CD8-positive, alpha-beta memory T cell (primary cell): Measurements from ENCODE around the gene RSBN1. TPM values are rescaled to one million over a fixed set of nuclear protein-coding genes. Genes with fewer than 3 reads are reported as not detected.
A peak's percentile ranks its signal among the peaks of the same experiment; 100 is the strongest.
"Not testable (repeated sequence)": the region's sequence is repeated elsewhere in the genome, so short reads cannot be mapped to it uniquely, and the experiment has no call there.

Experiments used
- CTCF ChIA-PET: fragments of 350-600 bp; sonication (Branson Sonifier 250); formaldehyde crosslinking; loops from one replicate; lab custom pipeline; 2021; ENCODE audit warnings: antibody characterized with exemption; lab: Charles Lee
- POLR2A ChIA-PET: fragments of 350-600 bp; sonication (Branson Sonifier 250); formaldehyde crosslinking; loops from one replicate; lab custom pipeline; 2021; ENCODE audit warnings: antibody characterized with exemption; lab: Charles Lee
- DNase-seq, 5 donors: peaks; one replicate each; pipeline versions ENCODE4 v3.0.0 to v3.0.0-alpha.2; 2020 to 2022; ENCODE audit warnings: mixed read lengths in 1 of 5
- H3K27ac ChIP-seq: one replicate; pipeline ENCODE4 v1.7.0; 2013; ENCODE audit warnings: low read depth, mild to moderate bottlenecking, low read length, moderate library complexity
- H3K27me3 ChIP-seq: 2 replicates; pipeline ENCODE4 v1.7.0; 2013; ENCODE audit warnings: low read length, mild to moderate bottlenecking; ENCODE audit not compliant: insufficient read depth, poor library complexity, severe bottlenecking
- H3K36me3 ChIP-seq: 2 replicates; pipeline ENCODE4 v1.7.0; 2013; ENCODE audit warnings: mild to moderate bottlenecking, low read length, moderate library complexity; ENCODE audit not compliant: insufficient read depth
- H3K4me1 ChIP-seq: 2 replicates; pipeline ENCODE4 v1.7.0; 2013; ENCODE audit warnings: mild to moderate bottlenecking, low read length, moderate library complexity; ENCODE audit not compliant: insufficient read depth
- H3K4me3 ChIP-seq: 2 replicates; pipeline ENCODE4 v1.7.0; 2013; ENCODE audit warnings: mild to moderate bottlenecking, low read length
- H3K9me3 ChIP-seq: 2 replicates; pipeline ENCODE4 v1.7.0; 2013; ENCODE audit warnings: mild to moderate bottlenecking, low read length
- H3K27ac Mint-ChIP-seq, 8 donors: one replicate each; pipeline ENCODE4 v1.8.0; 2020 to 2021; ENCODE audit warnings: mixed read lengths in 8 of 8, mild to moderate bottlenecking in 6 of 8, inconsistent platforms in 3 of 8, moderate library complexity in 3 of 8
- H3K27me3 Mint-ChIP-seq, 2 donors: one replicate each; pipeline ENCODE4 v1.8.0; 2020 to 2021; ENCODE audit warnings: mixed read lengths in 2 of 2, mild to moderate bottlenecking in 1 of 2, moderate library complexity in 1 of 2
- H3K36me3 Mint-ChIP-seq, 3 donors: one replicate each; pipeline ENCODE4 v1.8.0; 2020 to 2021; ENCODE audit warnings: mixed read lengths in 3 of 3, inconsistent platforms in 1 of 3, mild to moderate bottlenecking in 1 of 3
- H3K4me1 Mint-ChIP-seq, 3 donors: one replicate each; pipeline ENCODE4 v1.8.0; 2020 to 2021; ENCODE audit warnings: mixed read lengths in 3 of 3, inconsistent platforms in 1 of 3, mild to moderate bottlenecking in 1 of 3
- H3K4me3 Mint-ChIP-seq, 7 donors: one replicate each; pipeline ENCODE4 v1.8.0; 2020 to 2021; ENCODE audit warnings: mixed read lengths in 7 of 7, mild to moderate bottlenecking in 6 of 7, moderate library complexity in 4 of 7, inconsistent platforms in 2 of 7
- H3K9me3 Mint-ChIP-seq, 5 donors: one replicate each; pipeline ENCODE4 v1.8.0; 2020 to 2022; ENCODE audit warnings: mixed read lengths in 5 of 5, mild to moderate bottlenecking in 3 of 5, moderate library complexity in 2 of 5, inconsistent platforms in 1 of 5
- polyA plus RNA-seq: library from polyadenylated mRNA; unstranded; fragments of 300-500 nt; fragmentation: Illumina TruSeq; gene quantifications from one replicate; pipeline ENCODE4 v1.2.3, GENCODE V29; 2021
- total RNA-seq, 2 experiments: library from RNA; stranded (reverse); gene quantifications; one replicate each; pipeline ENCODE4 v1.2.3, GENCODE V29; 2021

RSBN1 gene
- total and polyA plus RNA-seq, 3 experiments from 2014 or later = 18.5 to 44.5 (median 19.2) TPM

DNA sequence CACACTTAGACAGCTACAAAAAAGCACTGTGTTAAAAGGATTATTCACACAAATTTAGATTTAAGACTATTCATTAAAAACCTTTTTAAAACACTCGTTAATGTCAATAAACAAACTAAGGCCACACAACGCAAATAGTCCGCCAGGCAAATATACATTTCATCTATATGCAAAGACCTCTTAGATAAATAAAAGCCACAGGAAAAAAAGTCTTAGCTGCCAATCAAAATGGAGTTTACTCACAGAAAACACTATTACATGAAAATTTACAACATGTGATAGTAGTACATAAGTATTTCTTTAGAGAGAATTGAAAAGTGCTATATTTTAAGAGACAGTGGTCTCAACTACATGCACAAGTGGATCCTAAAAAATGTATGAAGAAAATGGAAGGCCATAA is 50.3 kb downstream of the RSBN1 start:
- Histone ChIP-seq H3K27me3 (no peaks in the 10 kb centered on the region), H3K4me3 (no peak overlapping the region), H3K9me3 (no peaks in the 10 kb centered on the region), H3K27ac (no peak overlapping the region), H3K36me3 (peaks cover 14% of the 10 kb centered on the region), H3K4me1 (peaks cover 7% of the 10 kb centered on the region)
- Mint-ChIP-seq H3K27ac (peak overlapping the region in 5 of 8 donors; percentile 2 to 75 (median 58)), H3K9me3 (no peaks in the 10 kb centered on the region), H3K4me1 (peaks cover 25 to 42% (median 27%) of the 10 kb centered on the region in 3 donors), H3K4me3 (peak overlapping the region in 1 of 7 donors; percentile 11), H3K27me3 (no peaks in the 10 kb centered on the region), H3K36me3 (peaks cover 0 to 43% (median 6%) of the 10 kb centered on the region in 3 donors)
- ChIA-PET CTCF (no interaction called here), POLR2A (no interaction called here)
- DNase-seq = no peak

DNA sequence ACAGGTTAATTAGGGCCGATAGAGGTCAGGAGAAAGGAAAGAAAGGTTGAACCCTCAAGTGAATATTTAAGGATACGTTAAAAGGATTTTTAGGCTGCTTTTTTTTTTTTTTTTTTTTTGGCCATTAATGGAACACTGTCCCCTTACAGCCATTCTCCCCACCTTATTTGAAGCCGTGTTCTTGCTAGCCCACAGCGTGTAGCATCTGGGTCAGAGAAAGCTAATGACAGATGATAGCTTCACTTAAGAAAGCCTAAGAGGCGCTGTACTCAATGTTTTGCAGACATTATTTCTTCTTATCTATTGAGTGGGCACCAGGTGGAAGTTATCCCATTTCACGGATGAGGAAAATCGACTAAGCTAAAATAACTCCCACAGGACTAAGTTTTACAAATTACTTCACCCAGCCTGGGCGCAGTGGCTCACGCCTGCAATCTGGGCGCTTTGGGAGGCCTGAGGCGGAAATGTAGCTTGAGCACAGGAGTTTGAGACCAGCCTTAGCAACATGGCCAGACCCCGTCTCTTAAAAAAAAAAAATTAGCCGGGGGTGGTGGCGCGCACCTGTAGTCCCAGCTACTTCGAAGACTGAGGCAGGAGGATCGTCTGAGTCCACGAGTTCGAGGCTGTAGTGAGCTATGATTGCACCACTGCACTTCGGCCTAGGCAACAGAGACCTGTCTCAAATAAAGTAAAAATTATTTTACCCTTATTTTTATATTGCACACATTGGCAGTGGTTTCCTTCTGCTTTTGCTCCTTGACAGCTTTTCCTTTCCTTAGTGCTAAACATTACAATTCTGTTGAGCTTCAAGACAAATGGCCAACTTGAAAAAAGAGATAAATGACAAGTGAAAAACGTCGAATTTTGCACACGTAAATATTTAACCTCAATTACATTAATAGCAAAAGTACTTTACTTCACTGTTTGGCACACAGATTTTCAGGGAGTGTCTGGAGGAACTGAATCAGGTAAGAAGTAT is 51.9 kb downstream of the RSBN1 start:
- H3K27ac ChIP-seq = peak overlapping the region; percentile 90
- Mint-ChIP-seq H3K4me1 (peaks cover 29 to 47% (median 36%) of the 10 kb centered on the region in 3 donors), H3K9me3 (no peaks in the 10 kb centered on the region), H3K4me3 (peak overlapping the region; percentile 91 to 96 (median 93)), H3K27ac (peak overlapping the region; percentile 88 to 97 (median 96)), H3K36me3 (peaks cover 2 to 29% (median 3%) of the 10 kb centered on the region in 3 donors), H3K27me3 (no peaks in the 10 kb centered on the region)
- H3K27me3 ChIP-seq = no peaks in the 10 kb centered on the region
- ChIA-PET POLR2A (interaction anchor here (0.6 to 3.8 kb wide), 8 partner anchors 10 to 1406 kb away, joined by 3 to 25 read pairs (median 4); partner anchors contain the start of gene RSBN1), CTCF (interaction anchor here (0.7 to 2.8 kb wide), 9 partner anchors 11 to 688 kb away, joined by 3 to 14 read pairs (median 3); partner anchors contain the start of genes LRIG2 and RSBN1)
- peaks cover 2% of the 10 kb centered on the region for H3K36me3 ChIP-seq
- H3K4me3 ChIP-seq = peak overlapping the region; percentile 76
- H3K4me1 ChIP-seq = peaks cover 10% of the 10 kb centered on the region
- H3K9me3 ChIP-seq = no peaks in the 10 kb centered on the region
- DNase-seq = no peak

DNA sequence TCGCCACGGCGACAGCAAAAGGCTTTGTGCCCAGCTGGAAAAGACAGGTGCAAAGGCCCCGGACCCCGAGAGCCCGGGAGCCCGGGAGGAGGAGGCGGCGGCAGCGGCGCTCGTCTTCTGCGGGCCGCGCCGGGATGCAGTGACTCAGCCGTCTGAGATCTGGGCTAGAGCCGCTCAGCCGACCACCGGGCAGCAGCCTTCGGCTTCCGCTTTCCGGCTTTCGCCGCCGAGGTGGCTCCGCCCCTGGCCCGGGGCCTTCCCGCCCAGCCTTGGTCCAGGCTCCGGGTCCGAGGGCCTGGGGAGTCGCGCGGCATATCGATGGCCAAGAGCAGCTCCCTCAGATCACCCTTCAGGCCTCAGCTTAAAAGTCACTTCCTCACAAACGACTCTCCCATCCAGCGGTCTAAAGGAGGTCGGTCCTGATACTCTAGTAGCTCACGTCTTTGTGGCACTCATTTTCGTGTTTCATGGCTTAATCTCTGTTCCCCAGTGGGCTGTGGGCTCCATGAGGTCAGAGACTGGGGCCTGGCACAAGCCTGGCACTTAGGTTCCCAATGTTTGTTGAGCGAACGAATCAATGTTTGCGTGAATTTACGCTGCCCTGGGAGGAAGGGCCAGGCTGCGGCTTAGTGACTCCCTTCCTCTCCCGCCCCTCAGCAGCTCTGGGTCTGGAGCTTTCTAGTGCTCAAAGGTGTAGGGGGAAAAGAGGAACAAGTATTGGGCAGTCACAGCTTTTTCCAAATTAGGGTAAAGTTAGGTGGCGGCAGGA is 52.8 kb downstream of the RSBN1 start, which contains the start of gene PHTF1:
PHTF1 (minus strand) TSS at position 154 of the 769 bp plus-strand sequence. CDS start 783 bp downstream, outside the sequence.
- Histone ChIP-seq H3K27me3 (no peaks in the 10 kb centered on the region), H3K27ac (peak within 1 kb of the TSS; percentile 90), H3K4me3 (peak within 1 kb of the TSS; percentile 76), H3K36me3 (no peaks in the 10 kb centered on the region), H3K9me3 (no peaks in the 10 kb centered on the region), H3K4me1 (peaks cover 10% of the 10 kb centered on the region)
- Mint-ChIP-seq H3K36me3 (peaks cover 0 to 23% (median 3%) of the 10 kb centered on the region in 3 donors), H3K27ac (peak within 1 kb of the TSS; percentile 93 to 97 (median 96)), H3K27me3 (no peaks in the 10 kb centered on the region), H3K4me1 (peaks cover 29 to 42% (median 42%) of the 10 kb centered on the region in 3 donors), H3K4me3 (peak within 1 kb of the TSS; percentile 91 to 96 (median 93)), H3K9me3 (no peaks in the 10 kb centered on the region)
- CTCF ChIA-PET = interaction anchor here (0.9 to 2.8 kb wide), 9 partner anchors 12 to 687 kb away, joined by 3 to 14 read pairs (median 4); partner anchors contain the start of genes AP4B1, DCLRE1B, HIPK1 and LRIG2
- POLR2A ChIA-PET = interaction anchor here (0.6 to 3.8 kb wide), 8 partner anchors 11 to 1406 kb away, joined by 3 to 25 read pairs (median 4); partner anchors contain the start of gene RSBN1
- DNase-seq = peak; percentile 38 to 72 (median 53)

DNA sequence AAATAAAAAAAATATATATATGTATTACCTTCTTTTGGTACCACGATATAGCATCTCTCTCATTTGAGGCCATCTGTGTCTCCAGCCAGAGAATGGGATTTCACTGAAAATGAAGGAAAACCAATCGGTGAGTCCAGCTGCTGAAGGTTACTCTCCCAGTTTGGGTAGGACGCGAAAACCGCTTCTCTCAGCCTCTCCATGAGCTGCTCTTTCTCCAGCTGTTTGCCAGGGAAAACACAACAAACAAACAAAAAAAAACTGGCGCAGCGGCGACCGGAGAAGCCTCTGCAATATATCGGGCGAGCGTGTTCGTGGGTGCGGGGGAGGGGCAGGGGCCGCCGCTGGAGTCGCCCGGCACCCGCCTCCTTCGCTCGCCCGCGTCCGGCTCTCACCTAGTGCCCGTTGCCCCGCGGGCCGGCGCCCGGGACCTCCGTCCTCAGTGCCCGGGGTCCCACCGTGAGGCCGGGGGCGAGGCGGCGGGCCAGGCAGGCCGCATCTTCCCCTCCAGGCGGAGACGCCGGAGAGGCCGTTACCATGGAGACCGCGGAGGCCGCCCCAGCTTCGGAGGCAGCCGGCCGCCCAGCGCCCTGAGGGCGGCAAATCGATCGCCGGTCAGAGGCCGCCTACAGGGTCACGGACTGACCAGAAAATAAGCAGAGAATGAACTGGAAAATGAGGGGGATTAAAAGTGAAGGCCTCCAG is 53.5 kb downstream of the RSBN1 start:
- Mint-ChIP-seq H3K36me3 (peaks cover 0 to 22% (median 3%) of the 10 kb centered on the region in 3 donors), H3K4me3 (peak overlapping the region; percentile 91 to 96 (median 93))
- CTCF ChIA-PET = interaction anchor here (1.0 to 2.8 kb wide), 11 partner anchors 13 to 686 kb away, joined by 3 to 14 read pairs (median 4); partner anchors contain the start of genes AP4B1, DCLRE1B, HIPK1 and LRIG2

DNA sequence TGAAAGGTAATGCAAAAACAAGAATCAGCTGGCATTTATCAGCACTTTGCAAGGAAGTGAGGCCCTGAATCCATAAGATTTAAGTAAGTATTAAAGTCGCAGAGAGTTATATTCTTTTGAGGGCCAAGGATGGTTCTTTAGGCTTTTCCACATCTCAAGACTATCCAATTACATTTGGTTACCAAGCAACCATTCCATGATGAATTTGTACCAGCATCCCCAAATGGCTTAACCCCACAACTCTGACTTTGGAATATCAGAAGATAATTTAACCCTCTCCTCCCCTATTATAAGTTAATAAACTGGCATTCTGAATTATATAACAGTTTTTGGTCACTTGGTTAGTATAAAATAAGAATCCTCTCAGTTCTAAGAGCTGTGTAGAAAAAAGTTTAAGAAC is 55.8 kb downstream of the RSBN1 start:
- H3K27ac Mint-ChIP-seq = peak overlapping the region in 1 of 8 donors; percentile 8
- H3K36me3 ChIP-seq = no peaks in the 10 kb centered on the region
- H3K9me3 ChIP-seq = no peaks in the 10 kb centered on the region
- CTCF ChIA-PET = no interaction called here
- peaks cover 28 to 43% (median 42%) of the 10 kb centered on the region in 3 donors for H3K4me1 Mint-ChIP-seq
- H3K27ac ChIP-seq = no peak overlapping the region
- no peak overlapping the region for H3K4me3 ChIP-seq
- no peak for DNase-seq
- no peaks in the 10 kb centered on the region for H3K27me3 ChIP-seq
- H3K27me3 Mint-ChIP-seq = no peaks in the 10 kb centered on the region
- H3K4me3 Mint-ChIP-seq = peak overlapping the region in 5 of 7 donors; percentile 16 to 70 (median 23)
- POLR2A ChIA-PET = interaction anchor here (0.5 to 0.7 kb wide), 2 partner anchors 13 to 40 kb away, joined by 6 to 9 read pairs; no protein-coding TSS in a partner anchor
- H3K9me3 Mint-ChIP-seq = no peaks in the 10 kb centered on the region
- peaks cover 10% of the 10 kb centered on the region for H3K4me1 ChIP-seq
- peaks cover 0 to 24% (median 3%) of the 10 kb centered on the region in 3 donors for H3K36me3 Mint-ChIP-seq

More for the DNA sequence above, 53.5 kb downstream of the RSBN1 start:
- H3K27me3 Mint-ChIP-seq = no peaks in the 10 kb centered on the region
- peak; percentile 41 to 76 (median 63) for DNase-seq
- H3K27ac Mint-ChIP-seq = peak overlapping the region; percentile 89 to 97 (median 96)
- no peaks in the 10 kb centered on the region for H3K27me3 ChIP-seq
- H3K27ac ChIP-seq = peak overlapping the region; percentile 90
- POLR2A ChIA-PET = interaction anchor here (0.6 to 3.8 kb wide), 9 partner anchors 12 to 205 kb away, joined by 3 to 25 read pairs (median 6); partner anchors contain the start of gene RSBN1
- peaks cover 10% of the 10 kb centered on the region for H3K4me1 ChIP-seq
- peak overlapping the region; percentile 76 for H3K4me3 ChIP-seq
- no peaks in the 10 kb centered on the region for H3K9me3 ChIP-seq
- no peaks in the 10 kb centered on the region for H3K9me3 Mint-ChIP-seq
- H3K36me3 ChIP-seq = no peaks in the 10 kb centered on the region
- H3K4me1 Mint-ChIP-seq = peaks cover 29 to 43% (median 42%) of the 10 kb centered on the region in 3 donors

DNA sequence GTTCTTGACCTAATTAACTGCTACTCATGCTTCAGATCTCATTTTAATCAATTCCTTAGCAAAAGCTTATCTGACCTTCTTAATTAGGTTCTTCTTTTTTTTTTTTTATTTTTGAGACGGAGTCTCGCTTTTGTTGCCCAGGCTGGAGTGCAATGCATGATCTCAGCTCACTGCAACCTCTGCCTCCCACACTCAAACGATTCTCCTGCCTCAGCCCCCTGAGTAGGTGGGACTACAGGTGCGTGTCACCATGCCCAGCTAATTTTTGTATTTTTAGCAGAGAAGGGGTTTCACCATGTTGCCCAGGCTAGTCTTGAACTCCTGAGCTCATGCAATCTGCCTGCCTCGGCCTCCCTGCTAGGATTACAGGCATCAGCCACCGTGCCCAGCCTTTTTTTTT is 58.9 kb downstream of the RSBN1 start:
- H3K4me3 Mint-ChIP-seq, H3K4me1 ChIP-seq, H3K27me3 Mint-ChIP-seq, POLR2A ChIA-PET, H3K27ac ChIP-seq, H3K27ac Mint-ChIP-seq, DNase-seq, H3K27me3 ChIP-seq, H3K36me3 ChIP-seq, H3K4me3 ChIP-seq, H3K9me3 Mint-ChIP-seq, H3K9me3 ChIP-seq: not testable (repeated sequence)
- Mint-ChIP-seq H3K36me3 (peaks cover 0 to 25% (median 11%) of the 10 kb centered on the region in 3 donors), H3K4me1 (peaks cover 21 to 33% (median 24%) of the 10 kb centered on the region in 3 donors)
- CTCF ChIA-PET = interaction anchor here (1.0 to 1.5 kb wide), 2 partner anchors 10 to 58 kb away, joined by 3 to 4 read pairs; no protein-coding TSS in a partner anchor
